ENCODE data around the gene CCDC170. TPM values are rescaled to one million over a fixed set of nuclear protein-coding genes. Genes with fewer than 3 reads are reported as not detected.
A peak's percentile ranks its signal among the peaks of the same experiment; 100 is the strongest.

CCDC170 gene
- total and polyA plus RNA-seq, 2 of the 8 experiments (the other 6 are each of a cell fraction or from before 2014, with no cell fraction given) = 0.06 to 0.09 TPM

DNA sequence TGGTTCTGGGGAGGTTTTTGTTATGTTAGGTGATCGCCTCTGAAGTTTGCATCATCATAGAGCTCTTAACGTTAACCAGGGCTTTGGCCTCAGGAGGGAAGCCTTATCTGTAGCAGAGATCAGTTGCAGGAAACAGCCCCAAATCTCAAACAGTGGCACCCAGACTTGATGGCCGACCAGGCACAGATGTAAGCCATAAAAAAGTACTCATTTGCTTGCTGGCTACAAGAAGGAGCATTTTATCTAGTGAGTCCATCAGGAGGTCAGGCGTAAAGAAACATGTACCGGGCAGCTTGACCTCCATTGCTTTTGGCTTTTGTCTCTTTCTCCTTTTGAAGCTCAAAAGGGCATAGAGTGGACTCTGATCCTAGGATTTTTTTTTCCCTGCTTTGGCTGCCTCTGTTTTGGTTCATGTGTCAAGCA is 122.3 kb downstream of the CCDC170 start:
- Histone ChIP-seq H3K4me3 (ENCODE audit: extremely low read depth in 1 of 4, insufficient read depth in 2 of 4, low read depth in 3 of 4, low read length in 4 of 4) (peak overlapping the region in 1 of 4 experiments; percentile 6; a peak in 1 of 8 replicates), H2AFZ (ENCODE audit: low read length) (peak overlapping the region; percentile 96), H3K4ac (replicated peaks; ENCODE audit: insufficient read length, low read depth, low read length) (no peak overlapping the region), H3K56ac (replicated peaks; ENCODE audit: insufficient read length, low read depth, low read length) (no peak overlapping the region), H2AK5ac (ENCODE audit: low read depth, low read length) (no peak overlapping the region), H3K79me2 (ENCODE audit: control insufficient read depth in 1 of 2, insufficient read depth in 2 of 2, low read length in 2 of 2) (no peaks in the 10 kb centered on the region), H3K9ac (replicated peaks in 1 of 4; ENCODE audit: extremely low read depth in 1 of 4, low read depth in 3 of 4, low read length in 3 of 4) (no peak overlapping the region), H2BK120ac (replicated peaks; ENCODE audit: low read depth, low read length) (no peak overlapping the region), H4K91ac (replicated peaks; ENCODE audit: insufficient read length, low read length) (peak overlapping the region; percentile 5), H4K8ac (ENCODE audit: extremely low read depth, insufficient read depth, low read length) (no peak overlapping the region), H2BK20ac (ENCODE audit: low read length) (peak overlapping the region; percentile 4), H3K4me2 (ENCODE audit: insufficient read depth in 1 of 2, low read depth in 2 of 2, low read length in 2 of 2) (peak overlapping the region; percentile 11 to 19; a peak in 3 of 4 replicates), H2BK12ac (ENCODE audit: low read depth, low read length) (no peak overlapping the region), H2BK15ac (ENCODE audit: low read length) (no peak overlapping the region), H3K9me3 (ENCODE audit: insufficient read depth in 2 of 2, low read depth in 1 of 2, low read length in 1 of 2) (no peaks in the 10 kb centered on the region), H3K23ac (ENCODE audit: insufficient read length) (no peak overlapping the region), H3K27me3 (replicated peaks in 1 of 4; ENCODE audit: control insufficient read depth in 3 of 4, extremely low read depth in 1 of 4, insufficient read depth in 3 of 4, low read length in 3 of 4) (no peaks in the 10 kb centered on the region), H3K14ac (ENCODE audit: insufficient read length) (no peak overlapping the region), H3K27ac (ENCODE audit: low read depth, low read length) (no peak overlapping the region; the same call in 1 of the 2 replicates), H3K4me1 (replicated peaks in 1 of 4; ENCODE audit: control insufficient read depth in 3 of 4, insufficient read depth in 4 of 4, low read length in 3 of 4) (peaks cover 2 to 11% (median 6%) of the 10 kb centered on the region in 4 experiments; a peak in 6 of 7 replicates), H4K5ac (ENCODE audit: insufficient read length, low read depth, low read length) (no peak overlapping the region), H2BK5ac (ENCODE audit: low read depth, low read length) (peak overlapping the region; percentile 15; the same call in 1 of the 2 replicates), H3K36me3 (ENCODE audit: control insufficient read depth in 2 of 4, insufficient read depth in 4 of 4, low read length in 3 of 4) (no peaks in the 10 kb centered on the region), H3K18ac (ENCODE audit: extremely low read depth, low read length) (peak overlapping the region; percentile 81; the same call in 1 of the 2 replicates), H3K79me1 (ENCODE audit: low read depth, low read length) (no peaks in the 10 kb centered on the region), H3K23me2 (ENCODE audit: low read depth, low read length) (no peaks in the 10 kb centered on the region), H4K20me1 (replicated peaks in 1 of 2; ENCODE audit: control insufficient read depth in 1 of 2, insufficient read depth in 2 of 2, low read length in 2 of 2) (no peaks in the 10 kb centered on the region)
- 54% methylated on average over 5 of the region's 5 CpGs; no CpG with 5 or more reads in 1 of the 2 experiments for WGBS, 2 experiments (ENCODE audit: extremely low coverage in 1 of 2, insufficient coverage in 1 of 2, insufficient read length in 1 of 2, insufficient replicate concordance in 2 of 2, low coverage in 1 of 2, low lambda C conversion rate in 2 of 2, missing lambda C conversion rate in 1 of 2)
- ChIA-PET POLR2A (ENCODE audit: partially characterized antibody) (interaction anchor here (1.2 kb wide), 1 partner anchor 121 kb away, joined by 3 read pairs; no protein-coding TSS in a partner anchor), CTCF (ENCODE audit: partially characterized antibody) (interaction anchor here (0.6 to 1.1 kb wide), 3 partner anchors 10 to 1332 kb away, joined by 3 read pairs; no protein-coding TSS in a partner anchor)
- no peak for DNase-seq (ENCODE audit: low read depth in 1 of 2, low spot score in 2 of 2)
- FAIRE-seq = peak; percentile 48
- TF ChIP-seq SAP30 (IDR thresholded peaks at IDR 0.05; ENCODE audit: insufficient read depth, insufficient replicate concordance, low read length) (no peak), CEBPB (IDR thresholded peaks at IDR 0.05; ENCODE audit: low read depth, low read length) (peak; percentile 46; the same call in 1 of the 2 replicates)
